Tibial artery (tissue), 4 donors: ENCODE measurements around the gene CAPN6.

Experiments
- DNase-seq, 2 donors: peaks; one replicate each; pipeline ENCODE4 v3.0.0-alpha.2; 2019
- H3K27ac ChIP-seq, 2 donors: fragments of 200-600 bp; sonication (generic) in 1 of 2; 1 replicate in 1 of 2; 2 replicates in 1 of 2; pipeline ENCODE4 v1.5.1; 2018 to 2019; ENCODE audit warnings: mild to moderate bottlenecking in 1 of 2
- H3K27me3 ChIP-seq, 2 donors: fragments of 200-600 bp; sonication (generic) in 1 of 2; one replicate each; pipeline versions ENCODE4 v1.5.1 to v1.6.0; 2016 to 2019
- H3K36me3 ChIP-seq, 3 donors: fragments of 200-600 bp; sonication (generic) in 2 of 3; one replicate each; pipeline ENCODE4 v1.5.1; 2016 to 2019; ENCODE audit warnings: mild to moderate bottlenecking in 2 of 3
- H3K4me1 ChIP-seq, 4 donors: fragments of 200-600 bp; sonication (generic) in 2 of 4; 1 replicate in 3 of 4; 2 replicates in 1 of 4; pipeline ENCODE4 v1.5.1; 2016 to 2019
- H3K4me3 ChIP-seq, 2 donors: fragments of 200-600 bp; sonication (generic) in 1 of 2; 1 replicate in 1 of 2; 2 replicates in 1 of 2; pipeline ENCODE4 v1.5.1; 2018 to 2019; ENCODE audit warnings: mild to moderate bottlenecking in 2 of 2
- H3K9me3 ChIP-seq, 3 donors: fragments of 200-600 bp; sonication (generic) in 1 of 3; one replicate each; pipeline ENCODE4 v1.5.1; 2016 to 2019
- intact Hi-C: fragments of 100-400 bp; cut with DNase I; formaldehyde crosslinking; loops from one replicate; pipeline ENCODE4 v1.15.0; 2023; ENCODE audit warnings: low total_unique reads
- TF ChIP-seq, protein P1 (sequence below), 2 experiments: fragments of 200-600 bp in 1 of 2; fragments of 450-650 bp in 1 of 2; IDR thresholded peaks; one replicate each; pipeline ENCODE4 v1.5.1; 2017 to 2019; ENCODE audit warnings: antibody characterized with exemption in 2 of 2, mild to moderate bottlenecking in 1 of 2, moderate library complexity in 1 of 2

Gene CAPN6

DNA sequence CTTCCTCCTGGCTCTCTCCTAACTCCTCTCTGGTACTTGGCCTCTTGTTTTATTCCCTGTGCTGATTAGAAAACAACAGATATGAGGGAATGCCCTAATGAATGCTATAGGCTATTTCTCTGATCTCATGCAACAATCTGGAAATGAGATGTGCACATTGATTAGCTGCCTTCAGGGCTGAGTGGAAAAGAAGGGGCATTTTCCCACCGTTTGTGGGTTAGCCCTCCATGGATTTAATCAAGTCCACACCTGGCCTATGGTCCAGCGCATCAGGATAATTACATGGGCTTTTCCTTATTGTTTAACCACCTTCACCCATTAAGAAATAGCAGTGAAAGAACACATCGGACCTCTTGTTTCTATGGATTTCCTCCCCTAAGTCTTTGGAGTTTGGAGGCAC lies 70.0 kb downstream of the CAPN6 start:
- intact Hi-C loops: no loop called here
- TF ChIP-seq, protein P1, sequence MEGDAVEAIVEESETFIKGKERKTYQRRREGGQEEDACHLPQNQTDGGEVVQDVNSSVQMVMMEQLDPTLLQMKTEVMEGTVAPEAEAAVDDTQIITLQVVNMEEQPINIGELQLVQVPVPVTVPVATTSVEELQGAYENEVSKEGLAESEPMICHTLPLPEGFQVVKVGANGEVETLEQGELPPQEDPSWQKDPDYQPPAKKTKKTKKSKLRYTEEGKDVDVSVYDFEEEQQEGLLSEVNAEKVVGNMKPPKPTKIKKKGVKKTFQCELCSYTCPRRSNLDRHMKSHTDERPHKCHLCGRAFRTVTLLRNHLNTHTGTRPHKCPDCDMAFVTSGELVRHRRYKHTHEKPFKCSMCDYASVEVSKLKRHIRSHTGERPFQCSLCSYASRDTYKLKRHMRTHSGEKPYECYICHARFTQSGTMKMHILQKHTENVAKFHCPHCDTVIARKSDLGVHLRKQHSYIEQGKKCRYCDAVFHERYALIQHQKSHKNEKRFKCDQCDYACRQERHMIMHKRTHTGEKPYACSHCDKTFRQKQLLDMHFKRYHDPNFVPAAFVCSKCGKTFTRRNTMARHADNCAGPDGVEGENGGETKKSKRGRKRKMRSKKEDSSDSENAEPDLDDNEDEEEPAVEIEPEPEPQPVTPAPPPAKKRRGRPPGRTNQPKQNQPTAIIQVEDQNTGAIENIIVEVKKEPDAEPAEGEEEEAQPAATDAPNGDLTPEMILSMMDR (IDR thresholded peaks at IDR 0.05): no peak
- Histone ChIP-seq H3K27ac (no peak overlapping the region), H3K4me3 (no peak overlapping the region), H3K4me1 (peaks cover 0 to 26% (median 0%) of the 10 kb centered on the region in 4 donors), H3K9me3 (no peaks in the 10 kb centered on the region), H3K36me3 (no peaks in the 10 kb centered on the region), H3K27me3 (no peaks in the 10 kb centered on the region)
- DNase-seq: no peak

DNA sequence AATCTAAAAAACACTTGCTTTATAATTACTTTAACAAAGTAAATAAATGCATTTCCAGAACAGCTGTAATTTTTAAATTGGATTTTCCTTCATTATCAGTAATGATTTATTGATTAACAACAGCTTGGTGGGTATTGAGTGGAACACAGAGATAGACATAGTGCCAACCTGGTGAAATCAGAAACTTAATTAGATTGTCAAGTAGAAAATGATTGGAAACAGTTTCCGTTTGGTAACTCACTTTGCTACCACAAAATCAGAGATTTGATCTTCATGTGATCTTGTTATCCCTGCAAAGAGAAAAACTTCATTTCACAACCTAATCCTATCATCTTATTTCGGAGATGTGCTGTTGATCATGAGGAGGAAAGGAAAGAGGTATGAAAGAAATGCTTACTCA lies 70.8 kb downstream of the CAPN6 start:
- no peak overlapping the region for H3K27ac ChIP-seq
- H3K4me1 ChIP-seq: peaks cover 0 to 26% (median 0%) of the 10 kb centered on the region in 4 donors
- intact Hi-C loops: no loop called here
- TF ChIP-seq, protein P1 (IDR thresholded peaks at IDR 0.05): no peak
- no peaks in the 10 kb centered on the region for H3K36me3 ChIP-seq
- DNase-seq: no peak
- H3K4me3 ChIP-seq: no peak overlapping the region
- no peaks in the 10 kb centered on the region for H3K27me3 ChIP-seq
- no peaks in the 10 kb centered on the region for H3K9me3 ChIP-seq
